HepG2 (cell line): ENCODE results near the gene GNA15. TPM values are rescaled to one million over a fixed set of nuclear protein-coding genes. Genes with fewer than 3 reads are reported as not detected.

Experiments
- ATAC-seq: fragments of 200-7000 bp; cut with Tn5 transposase; 3 replicates; pipeline ENCODE4 v1.9.1; 2020; ENCODE audit warnings: mild to moderate bottlenecking, moderate library complexity
- BruUV-seq: library from RNA; stranded (reverse); fragments of 400-500 nt; replicated peaks from 2 replicates; lab custom pipeline; 2021; lab: Mats Ljungman, UMichigan
- CTCF ChIA-PET: fragments of 300-600 bp; formaldehyde crosslinking; extraction: SDS; loops from one replicate; lab custom pipeline; 2021; ENCODE audit warnings: low total read pairs, inconsistent platforms, low intra/inter-chr PET ratio; lab: Yijun Ruan, JAX
- POLR2A ChIA-PET: fragments of 350-600 bp; sonication (Branson Sonifier 250); formaldehyde crosslinking; loops from one replicate; lab custom pipeline; 2020; ENCODE audit warnings: antibody characterized with exemption, inconsistent platforms; lab: Yijun Ruan, JAX
- DNase-seq: peaks from one replicate; pipeline ENCODE4 v3.0.0-alpha.2; 2015; ENCODE audit warnings: low spot score
- FAIRE-seq: peaks from 3 replicates; lab custom pipeline; 2011; peaks lifted over from hg19 to GRCh38; lab: Jason Lieb, UNC
- H2AFZ ChIP-seq: one replicate; pipeline ENCODE4 v1.6.1; 2011; ENCODE audit warnings: low read length, inconsistent platforms
- H3K27ac ChIP-seq: fragments of 300-600 bp; 3 replicates; pipeline ENCODE4 v1.8.0; 2011; ENCODE audit warnings: mixed run types, mild to moderate bottlenecking, mixed read lengths, low read length, inconsistent platforms; ENCODE audit not compliant: insufficient read depth; ENCODE audit errors: extremely low read length
- H3K27me3 ChIP-seq, 2 experiments: fragments of 200-600 bp in 1 of 2; 2 replicates in 1 of 2; 3 replicates in 1 of 2; pipeline versions ENCODE4 v1.6.0 to v1.8.0; 2011; ENCODE audit warnings: low read length in 2 of 2, mild to moderate bottlenecking in 2 of 2, moderate library complexity in 2 of 2, inconsistent platforms in 1 of 2; ENCODE audit not compliant: insufficient read depth in 2 of 2, control insufficient read depth in 1 of 2
- H3K36me3 ChIP-seq, 2 experiments: fragments of 200-600 bp in 1 of 2; replicated peaks in 1 of 2; 2 replicates in 1 of 2; 3 replicates in 1 of 2; pipeline versions ENCODE4 v1.5.1 to v1.8.0; 2011; ENCODE audit warnings: low read length in 2 of 2, inconsistent platforms in 1 of 2; ENCODE audit not compliant: insufficient read depth in 2 of 2, control insufficient read depth in 1 of 2
- H3K4me1 ChIP-seq: 2 replicates; pipeline ENCODE4 v1.5.1; 2012; ENCODE audit warnings: low read length, inconsistent platforms; ENCODE audit not compliant: insufficient read depth
- H3K4me2 ChIP-seq: 2 replicates; pipeline ENCODE4 v1.6.0; 2011; ENCODE audit warnings: low read depth, low read length, inconsistent platforms
- H3K4me3 ChIP-seq, 3 experiments: fragments of 200-600 bp in 1 of 3; sonication (generic), shearing (Covaris generic) in 1 of 3; replicated peaks in 1 of 3; 2 replicates each; pipeline ENCODE4 v1.5.1; 2011 to 2016; ENCODE audit warnings: low read length in 3 of 3, inconsistent platforms in 2 of 3, low read depth in 2 of 3, mild to moderate bottlenecking in 2 of 3, control low read depth in 1 of 3, mixed read lengths in 1 of 3; ENCODE audit not compliant: insufficient read depth in 1 of 3
- H3K79me2 ChIP-seq: one replicate; pipeline ENCODE4 v1.6.1; 2011; ENCODE audit warnings: low read length, inconsistent platforms; ENCODE audit not compliant: insufficient read depth
- H3K9ac ChIP-seq: 2 replicates; pipeline ENCODE4 v1.6.0; 2011; ENCODE audit warnings: mild to moderate bottlenecking, low read depth, low read length, inconsistent platforms; ENCODE audit not compliant: insufficient read depth
- H3K9me3 ChIP-seq: 2 replicates; pipeline ENCODE4 v1.5.1; 2012; ENCODE audit warnings: mild to moderate bottlenecking, low read length
- H4K20me1 ChIP-seq: 2 replicates; pipeline ENCODE4 v1.6.0; 2011; ENCODE audit warnings: inconsistent platforms, mild to moderate bottlenecking, low read length, moderate library complexity; ENCODE audit not compliant: insufficient read depth
- BORCS8-MEF2B ChIP-seq: sonication (generic); formaldehyde crosslinking; IDR thresholded peaks from 2 replicates; pipeline ENCODE4 v1.8.0; 2022; ENCODE audit warnings: mild to moderate bottlenecking, missing genetic modification reagents
- DPF2 ChIP-seq: sonication (generic); formaldehyde crosslinking; IDR thresholded peaks from 2 replicates; pipeline ENCODE4 v1.4.0; 2020; ENCODE audit warnings: mild to moderate bottlenecking, low read depth, missing genetic modification reagents, borderline replicate concordance
- JUND ChIP-seq: sonication (generic); formaldehyde crosslinking; IDR thresholded peaks from 2 replicates; pipeline ENCODE4 v1.8.0; 2022; ENCODE audit warnings: mild to moderate bottlenecking, missing genetic modification reagents
- NR2F2 ChIP-seq: IDR thresholded peaks from 2 replicates; pipeline ENCODE4 v1.6.1; 2012; ENCODE audit warnings: low read depth, inconsistent platforms, borderline replicate concordance
- PHB2 ChIP-seq: fragments of 450-650 bp; IDR thresholded peaks from 2 replicates; pipeline ENCODE4 v1.6.1; 2018; ENCODE audit not compliant: partially characterized antibody
- PRMT3 ChIP-seq: sonication (generic); formaldehyde crosslinking; IDR thresholded peaks from 2 replicates; pipeline ENCODE4 v1.8.1; 2022; ENCODE audit warnings: low read depth, mild to moderate bottlenecking, moderate library complexity, missing genetic modification reagents, borderline replicate concordance
- RXRA ChIP-seq: sonication (generic); formaldehyde crosslinking; IDR thresholded peaks from 2 replicates; pipeline ENCODE4 v1.5.1; 2020; ENCODE audit warnings: missing genetic modification reagents
- SSRP1 ChIP-seq: IDR thresholded peaks from 2 replicates; pipeline ENCODE4 v1.6.1; 2016; ENCODE audit warnings: control low read depth
- ZFP36L1 ChIP-seq: sonication (generic); formaldehyde crosslinking; IDR thresholded peaks from 2 replicates; pipeline ENCODE4 v1.8.0; 2022; ENCODE audit warnings: mild to moderate bottlenecking, missing genetic modification reagents, moderate library complexity
- ZNF501 ChIP-seq: sonication (generic); formaldehyde crosslinking; IDR thresholded peaks from 2 replicates; pipeline ENCODE4 v1.5.1; 2020; ENCODE audit warnings: mild to moderate bottlenecking, moderate library complexity, missing genetic modification reagents
- ZNF7 ChIP-seq: IDR thresholded peaks from 2 replicates; pipeline ENCODE4 v1.6.1; 2016; ENCODE audit warnings: missing biosample characterization, missing genetic modification reagents
- ZNF724P ChIP-seq: sonication (generic); formaldehyde crosslinking; IDR thresholded peaks from 2 replicates; pipeline ENCODE4 v1.8.0; 2022; ENCODE audit warnings: missing genetic modification reagents, borderline replicate concordance
- WGBS: methylation state at CpG from one replicate; pipeline ENCODE4 v1.1.6; 2017; ENCODE audit warnings: low lambda C conversion rate; 5-methylcytosine and 5-hydroxymethylcytosine counted together
- in situ Hi-C: cut with HindIII; loops from 2 replicates; pipeline ENCODE4 v1.10.0; 2017; ENCODE audit warnings: low pct_unique_long_range_greater_than_20kb; ENCODE audit not compliant: extremely low pct_ligation_motif_present
- intact Hi-C: fragments of 100-400 bp; cut with micrococcal nuclease; formaldehyde crosslinking; loops from one replicate; pipeline ENCODE4 v1.10.0; 2022; ENCODE audit not compliant: unreplicated experiment
- polyA plus RNA-seq, 8 experiments: library from polyadenylated mRNA; depleted of rRNA in 3 of 8; stranded (reverse) in 7 of 8; unstranded in 1 of 8; fragments of >200 nt; fragmentation: Illumina TruSeq in 4 of 8; extraction: Trizol in 4 of 8; gene quantifications; 2 replicates each; pipeline versions ENCODE4 v1.2.1 to v1.2.3, GENCODE V29; 2011 to 2016; ENCODE audit warnings: low read depth in 4 of 8, missing spikeins in 1 of 8, mixed read lengths in 1 of 8; ENCODE audit not compliant: insufficient read depth in 1 of 8
- total RNA-seq, 5 experiments: library from RNA; depleted of rRNA; stranded (reverse); fragments of >200 nt; fragmentation: Illumina TruSeq; extraction: Trizol; gene quantifications; 2 replicates each; pipeline ENCODE4 v1.2.3, GENCODE V29; 2016; ENCODE audit warnings: low read depth in 1 of 5
- TF ChIP-seq, protein P1 (sequence below): IDR thresholded peaks from 2 replicates; pipeline ENCODE4 v1.6.1; 2016; ENCODE audit warnings: mild to moderate bottlenecking, missing biosample characterization, missing genetic modification reagents
- TF ChIP-seq, protein P2 (sequence below): sonication (generic); formaldehyde crosslinking; IDR thresholded peaks from 2 replicates; pipeline ENCODE4 v1.4.0; 2020; ENCODE audit warnings: missing genetic modification reagents
- TF ChIP-seq, protein P3 (sequence below): sonication (generic); formaldehyde crosslinking; IDR thresholded peaks from 2 replicates; pipeline ENCODE4 v1.4.0; 2020; ENCODE audit warnings: missing genetic modification reagents, borderline replicate concordance
- TF ChIP-seq, protein P4 (sequence below): sonication (generic); formaldehyde crosslinking; IDR thresholded peaks from 2 replicates; pipeline ENCODE4; 2020; ENCODE audit warnings: missing genetic modification reagents, mild to moderate bottlenecking, borderline replicate concordance

Gene GNA15
- total and polyA plus RNA-seq, 2 of the 13 experiments (the other 11 are each of a cell fraction or from before 2014, with no cell fraction given): not detected

DNA sequence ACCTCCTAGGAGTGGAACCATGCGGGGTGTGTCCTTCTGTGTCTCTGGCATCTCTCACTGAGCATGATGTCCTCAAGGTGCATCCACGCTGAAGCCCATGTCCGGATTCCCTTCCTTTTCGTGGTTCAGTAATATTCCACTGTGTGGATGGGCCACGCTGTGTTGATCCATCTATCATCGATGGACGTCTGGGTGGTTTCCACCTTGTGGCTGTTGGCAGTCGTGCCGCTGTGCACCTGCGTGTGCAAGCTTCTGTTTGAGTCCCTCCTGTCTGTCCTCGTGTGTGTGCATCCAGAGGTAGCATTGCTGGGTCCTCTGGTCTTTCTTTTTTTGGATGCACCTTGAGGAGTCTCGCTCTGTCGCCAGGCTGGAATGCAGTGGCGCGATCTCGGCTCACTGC is 11.2 kb upstream of the GNA15 start:
- Histone ChIP-seq H4K20me1 (no peaks in the 10 kb centered on the region), H2AFZ (no peak overlapping the region), H3K36me3 (no peaks in the 10 kb centered on the region), H3K4me3 (no peak overlapping the region), H3K4me1 (no peaks in the 10 kb centered on the region), H3K4me2 (no peak overlapping the region), H3K27ac (no peak overlapping the region), H3K9me3 (no peaks in the 10 kb centered on the region), H3K27me3 (no peaks in the 10 kb centered on the region), H3K79me2 (no peaks in the 10 kb centered on the region), H3K9ac (no peak overlapping the region)
- in situ Hi-C loops: loop anchor here (10.0 kb wide), 1 partner anchor 50 kb away; no protein-coding TSS in a partner anchor
- POLR2A ChIA-PET: no interaction called here
- intact Hi-C loops: no loop called here
- CTCF ChIA-PET: interaction anchor here (2.3 kb wide), 1 partner anchor 162 kb away, joined by 15 read pairs; no protein-coding TSS in a partner anchor
- BruUV-seq: no TSS peak
- no peak for FAIRE-seq
- WGBS: 48% methylated on average over 12 of the region's 16 CpGs
- DNase-seq: no peak
- ATAC-seq: no peak
- no peak for TF ChIP-seq RXRA (CRISPR knock-in tag)
- no peak for TF ChIP-seq ZFP36L1 (CRISPR knock-in tag)
- TF ChIP-seq SSRP1 (CRISPR knock-in tag): no peak
- TF ChIP-seq, protein P1, sequence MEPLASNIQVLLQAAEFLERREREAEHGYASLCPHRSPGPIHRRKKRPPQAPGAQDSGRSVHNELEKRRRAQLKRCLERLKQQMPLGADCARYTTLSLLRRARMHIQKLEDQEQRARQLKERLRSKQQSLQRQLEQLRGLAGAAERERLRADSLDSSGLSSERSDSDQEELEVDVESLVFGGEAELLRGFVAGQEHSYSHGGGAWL (CRISPR knock-in tag): no peak
- no peak for TF ChIP-seq ZNF724P (CRISPR knock-in tag)
- TF ChIP-seq, protein P2, sequence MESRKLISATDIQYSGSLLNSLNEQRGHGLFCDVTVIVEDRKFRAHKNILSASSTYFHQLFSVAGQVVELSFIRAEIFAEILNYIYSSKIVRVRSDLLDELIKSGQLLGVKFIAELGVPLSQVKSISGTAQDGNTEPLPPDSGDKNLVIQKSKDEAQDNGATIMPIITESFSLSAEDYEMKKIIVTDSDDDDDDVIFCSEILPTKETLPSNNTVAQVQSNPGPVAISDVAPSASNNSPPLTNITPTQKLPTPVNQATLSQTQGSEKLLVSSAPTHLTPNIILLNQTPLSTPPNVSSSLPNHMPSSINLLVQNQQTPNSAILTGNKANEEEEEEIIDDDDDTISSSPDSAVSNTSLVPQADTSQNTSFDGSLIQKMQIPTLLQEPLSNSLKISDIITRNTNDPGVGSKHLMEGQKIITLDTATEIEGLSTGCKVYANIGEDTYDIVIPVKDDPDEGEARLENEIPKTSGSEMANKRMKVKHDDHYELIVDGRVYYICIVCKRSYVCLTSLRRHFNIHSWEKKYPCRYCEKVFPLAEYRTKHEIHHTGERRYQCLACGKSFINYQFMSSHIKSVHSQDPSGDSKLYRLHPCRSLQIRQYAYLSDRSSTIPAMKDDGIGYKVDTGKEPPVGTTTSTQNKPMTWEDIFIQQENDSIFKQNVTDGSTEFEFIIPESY: no peak
- TF ChIP-seq NR2F2: no peak
- no peak for TF ChIP-seq ZNF7
- no peak for TF ChIP-seq ZNF501
- no peak for TF ChIP-seq JUND (CRISPR knock-in tag)
- TF ChIP-seq, protein P3, sequence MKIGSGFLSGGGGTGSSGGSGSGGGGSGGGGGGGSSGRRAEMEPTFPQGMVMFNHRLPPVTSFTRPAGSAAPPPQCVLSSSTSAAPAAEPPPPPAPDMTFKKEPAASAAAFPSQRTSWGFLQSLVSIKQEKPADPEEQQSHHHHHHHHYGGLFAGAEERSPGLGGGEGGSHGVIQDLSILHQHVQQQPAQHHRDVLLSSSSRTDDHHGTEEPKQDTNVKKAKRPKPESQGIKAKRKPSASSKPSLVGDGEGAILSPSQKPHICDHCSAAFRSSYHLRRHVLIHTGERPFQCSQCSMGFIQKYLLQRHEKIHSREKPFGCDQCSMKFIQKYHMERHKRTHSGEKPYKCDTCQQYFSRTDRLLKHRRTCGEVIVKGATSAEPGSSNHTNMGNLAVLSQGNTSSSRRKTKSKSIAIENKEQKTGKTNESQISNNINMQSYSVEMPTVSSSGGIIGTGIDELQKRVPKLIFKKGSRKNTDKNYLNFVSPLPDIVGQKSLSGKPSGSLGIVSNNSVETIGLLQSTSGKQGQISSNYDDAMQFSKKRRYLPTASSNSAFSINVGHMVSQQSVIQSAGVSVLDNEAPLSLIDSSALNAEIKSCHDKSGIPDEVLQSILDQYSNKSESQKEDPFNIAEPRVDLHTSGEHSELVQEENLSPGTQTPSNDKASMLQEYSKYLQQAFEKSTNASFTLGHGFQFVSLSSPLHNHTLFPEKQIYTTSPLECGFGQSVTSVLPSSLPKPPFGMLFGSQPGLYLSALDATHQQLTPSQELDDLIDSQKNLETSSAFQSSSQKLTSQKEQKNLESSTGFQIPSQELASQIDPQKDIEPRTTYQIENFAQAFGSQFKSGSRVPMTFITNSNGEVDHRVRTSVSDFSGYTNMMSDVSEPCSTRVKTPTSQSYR: no peak
- no peak for TF ChIP-seq BORCS8-MEF2B (CRISPR knock-in tag)
- no peak for TF ChIP-seq DPF2 (CRISPR knock-in tag)
- TF ChIP-seq, protein P4, sequence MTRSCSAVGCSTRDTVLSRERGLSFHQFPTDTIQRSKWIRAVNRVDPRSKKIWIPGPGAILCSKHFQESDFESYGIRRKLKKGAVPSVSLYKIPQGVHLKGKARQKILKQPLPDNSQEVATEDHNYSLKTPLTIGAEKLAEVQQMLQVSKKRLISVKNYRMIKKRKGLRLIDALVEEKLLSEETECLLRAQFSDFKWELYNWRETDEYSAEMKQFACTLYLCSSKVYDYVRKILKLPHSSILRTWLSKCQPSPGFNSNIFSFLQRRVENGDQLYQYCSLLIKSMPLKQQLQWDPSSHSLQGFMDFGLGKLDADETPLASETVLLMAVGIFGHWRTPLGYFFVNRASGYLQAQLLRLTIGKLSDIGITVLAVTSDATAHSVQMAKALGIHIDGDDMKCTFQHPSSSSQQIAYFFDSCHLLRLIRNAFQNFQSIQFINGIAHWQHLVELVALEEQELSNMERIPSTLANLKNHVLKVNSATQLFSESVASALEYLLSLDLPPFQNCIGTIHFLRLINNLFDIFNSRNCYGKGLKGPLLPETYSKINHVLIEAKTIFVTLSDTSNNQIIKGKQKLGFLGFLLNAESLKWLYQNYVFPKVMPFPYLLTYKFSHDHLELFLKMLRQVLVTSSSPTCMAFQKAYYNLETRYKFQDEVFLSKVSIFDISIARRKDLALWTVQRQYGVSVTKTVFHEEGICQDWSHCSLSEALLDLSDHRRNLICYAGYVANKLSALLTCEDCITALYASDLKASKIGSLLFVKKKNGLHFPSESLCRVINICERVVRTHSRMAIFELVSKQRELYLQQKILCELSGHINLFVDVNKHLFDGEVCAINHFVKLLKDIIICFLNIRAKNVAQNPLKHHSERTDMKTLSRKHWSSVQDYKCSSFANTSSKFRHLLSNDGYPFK (CRISPR knock-in tag): no peak
- TF ChIP-seq PHB2: no peak
- no peak for TF ChIP-seq PRMT3
